ENCODE data around the gene FAM217A.

Gene FAM217A

GRCh38 chr6:4023240-4023639 lies 55.7 kb downstream of the FAM217A start:
- H3K9me3 ChIP-seq (ENCODE audit: control insufficient read depth, low read length) = no peaks in the 10 kb centered on the region
- peak overlapping the region; percentile 91 for H3K4me3 ChIP-seq (ENCODE audit: low read depth, low read length)
- no peak overlapping the region for H3K27ac ChIP-seq
- H3K4me1 ChIP-seq = peaks cover 4% of the 10 kb centered on the region
- no peaks in the 10 kb centered on the region for H3K27me3 ChIP-seq (ENCODE audit: control insufficient read depth, insufficient read depth, low read length)
- H3K79me2 ChIP-seq = peaks cover 49% of the 10 kb centered on the region
- H3K4me2 ChIP-seq (ENCODE audit: low read length) = peak overlapping the region; percentile 92
- no peaks in the 10 kb centered on the region for H3K36me3 ChIP-seq (ENCODE audit: control insufficient read depth, insufficient read depth, low read length)
- H3K9ac ChIP-seq = no peak overlapping the region
- TF ChIP-seq, protein P1, sequence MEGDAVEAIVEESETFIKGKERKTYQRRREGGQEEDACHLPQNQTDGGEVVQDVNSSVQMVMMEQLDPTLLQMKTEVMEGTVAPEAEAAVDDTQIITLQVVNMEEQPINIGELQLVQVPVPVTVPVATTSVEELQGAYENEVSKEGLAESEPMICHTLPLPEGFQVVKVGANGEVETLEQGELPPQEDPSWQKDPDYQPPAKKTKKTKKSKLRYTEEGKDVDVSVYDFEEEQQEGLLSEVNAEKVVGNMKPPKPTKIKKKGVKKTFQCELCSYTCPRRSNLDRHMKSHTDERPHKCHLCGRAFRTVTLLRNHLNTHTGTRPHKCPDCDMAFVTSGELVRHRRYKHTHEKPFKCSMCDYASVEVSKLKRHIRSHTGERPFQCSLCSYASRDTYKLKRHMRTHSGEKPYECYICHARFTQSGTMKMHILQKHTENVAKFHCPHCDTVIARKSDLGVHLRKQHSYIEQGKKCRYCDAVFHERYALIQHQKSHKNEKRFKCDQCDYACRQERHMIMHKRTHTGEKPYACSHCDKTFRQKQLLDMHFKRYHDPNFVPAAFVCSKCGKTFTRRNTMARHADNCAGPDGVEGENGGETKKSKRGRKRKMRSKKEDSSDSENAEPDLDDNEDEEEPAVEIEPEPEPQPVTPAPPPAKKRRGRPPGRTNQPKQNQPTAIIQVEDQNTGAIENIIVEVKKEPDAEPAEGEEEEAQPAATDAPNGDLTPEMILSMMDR (IDR thresholded peaks at IDR 0.05) = no peak
- H2AFZ ChIP-seq = no peak overlapping the region

GRCh38 chr6:4021854-4022695 lies 56.9 kb downstream of the FAM217A start:
- H3K36me3 ChIP-seq (ENCODE audit: control insufficient read depth, insufficient read depth, low read length) = no peaks in the 10 kb centered on the region
- TF ChIP-seq, protein P1 (IDR thresholded peaks at IDR 0.05) = no peak
- peak overlapping the region; percentile 92 for H3K4me2 ChIP-seq (ENCODE audit: low read length)
- H3K9me3 ChIP-seq (ENCODE audit: control insufficient read depth, low read length) = no peaks in the 10 kb centered on the region
- peaks cover 8% of the 10 kb centered on the region for H3K4me1 ChIP-seq
- H3K27me3 ChIP-seq (ENCODE audit: control insufficient read depth, insufficient read depth, low read length) = no peaks in the 10 kb centered on the region
- peak overlapping the region; percentile 91 for H3K4me3 ChIP-seq (ENCODE audit: low read depth, low read length)
- H3K79me2 ChIP-seq = peaks cover 39% of the 10 kb centered on the region
- peak overlapping the region; percentile 96 for H3K27ac ChIP-seq
- peak overlapping the region; percentile 92 for H2AFZ ChIP-seq
- H3K9ac ChIP-seq = peak overlapping the region; percentile 86

DNA sequence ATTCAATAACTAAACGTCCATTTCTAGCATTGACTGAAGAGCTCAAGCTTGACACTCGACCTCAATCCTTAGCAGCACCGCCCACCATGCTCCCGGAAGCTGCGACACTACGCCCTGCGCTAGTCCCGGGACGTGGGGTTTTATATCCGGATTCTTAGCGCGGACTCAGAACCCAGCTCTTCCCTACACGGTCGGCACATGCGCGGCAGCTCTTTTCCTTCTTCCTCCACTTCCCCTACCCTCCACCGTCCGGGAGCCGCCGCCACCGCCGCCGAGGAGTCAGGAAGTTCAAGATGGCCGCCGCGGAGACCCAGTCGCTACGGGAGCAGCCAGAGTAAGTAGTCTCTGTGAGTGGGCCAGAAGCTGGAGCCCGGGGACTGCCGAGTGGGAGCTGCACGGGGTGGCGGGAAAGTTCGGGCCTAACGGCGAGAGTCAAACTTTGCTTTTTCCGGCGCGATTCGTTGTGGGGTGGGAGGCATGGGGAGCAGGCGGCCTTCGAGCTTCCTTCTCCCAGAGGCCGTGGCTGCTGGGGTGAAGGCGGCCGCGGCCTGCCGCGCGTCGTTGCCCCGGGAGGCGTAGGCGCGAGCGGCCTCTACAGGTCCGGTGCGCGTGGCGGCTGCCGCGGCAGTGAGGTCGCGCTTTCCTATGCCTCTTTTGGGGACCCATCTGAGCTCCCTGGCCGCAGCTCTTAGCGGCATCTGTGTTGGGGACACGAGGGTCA lies 57.6 kb downstream of the FAM217A start:
- no peaks in the 10 kb centered on the region for H3K27me3 ChIP-seq (ENCODE audit: control insufficient read depth, insufficient read depth, low read length)
- peak overlapping the region; percentile 91 for H3K4me3 ChIP-seq (ENCODE audit: low read depth, low read length)
- peaks cover 9% of the 10 kb centered on the region for H3K4me1 ChIP-seq
- peak overlapping the region; percentile 92 for H2AFZ ChIP-seq
- TF ChIP-seq, protein P1 (IDR thresholded peaks at IDR 0.05) = peak; percentile 45
- no peaks in the 10 kb centered on the region for H3K36me3 ChIP-seq (ENCODE audit: control insufficient read depth, insufficient read depth, low read length)
- peaks cover 31% of the 10 kb centered on the region for H3K79me2 ChIP-seq
- no peaks in the 10 kb centered on the region for H3K9me3 ChIP-seq (ENCODE audit: control insufficient read depth, low read length)
- H3K27ac ChIP-seq = peak overlapping the region; percentile 96
- peak overlapping the region; percentile 86 for H3K9ac ChIP-seq
- H3K4me2 ChIP-seq (ENCODE audit: low read length) = peak overlapping the region; percentile 92

- Histone ChIP-seq H3K27ac (peak overlapping the region; percentile 96), H3K4me2 (ENCODE audit: low read length) (peak overlapping the region; percentile 92), H3K27me3 (ENCODE audit: control insufficient read depth, insufficient read depth, low read length) (no peaks in the 10 kb centered on the region), H3K36me3 (ENCODE audit: control insufficient read depth, insufficient read depth, low read length) (no peaks in the 10 kb centered on the region), H3K9ac (no peak overlapping the region), H3K4me3 (ENCODE audit: low read depth, low read length) (peak overlapping the region; percentile 91), H2AFZ (peak overlapping the region; percentile 92), H3K4me1 (peaks cover 9% of the 10 kb centered on the region), H3K79me2 (peaks cover 28% of the 10 kb centered on the region), H3K9me3 (ENCODE audit: control insufficient read depth, low read length) (no peaks in the 10 kb centered on the region)
- TF ChIP-seq, protein P1 (IDR thresholded peaks at IDR 0.05) = no peak
Observed at GRCh38 chr6:4020822-4021132, 58.2 kb downstream of the FAM217A start.

All from parathyroid adenoma (tissue), 2 donors.